Activated naive CD4-positive, alpha-beta T cell treated with anti-CD3 and anti-CD28 coated beads, Interleukin-2, amount 50 U/mL, for 72 hours (primary cell): Measurements from ENCODE around the gene PPT2. TPM values are rescaled to one million over a fixed set of nuclear protein-coding genes. Genes with fewer than 3 reads are reported as not detected.
"Not testable (repeated sequence)": the region's sequence is repeated elsewhere in the genome, so short reads cannot be mapped to it uniquely, and the experiment has no call there.

Source experiments
- ATAC-seq, 2 donors: fragments of 150-1000 bp; cut with Tn5 transposase; 2 replicates each; pipeline ENCODE4 v1.10.0; 2021; ENCODE audit warnings: mild to moderate bottlenecking in 2 of 2, moderate library complexity in 2 of 2
- DNase-seq, 2 donors: peaks; one replicate each; pipeline ENCODE4 v3.0.0; 2021 to 2022; ENCODE audit warnings: low spot score in 2 of 2
- H3K27ac Mint-ChIP-seq, 2 donors: one replicate each; pipeline ENCODE4 v1.8.0; 2022; ENCODE audit warnings: mild to moderate bottlenecking in 2 of 2, mixed read lengths in 2 of 2
- H3K36me3 Mint-ChIP-seq, 2 donors: one replicate each; pipeline ENCODE4 v1.8.0; 2022; ENCODE audit warnings: mixed read lengths in 2 of 2
- H3K9me3 Mint-ChIP-seq, 2 donors: one replicate each; pipeline ENCODE4 v1.8.0; 2022; ENCODE audit warnings: mixed read lengths in 2 of 2
- total RNA-seq, 2 donors: library from RNA; stranded (reverse); gene quantifications; one replicate each; pipeline ENCODE4 v1.2.3, GENCODE V29; 2022

PPT2 gene
- total RNA-seq, 2 donors from 2014 or later, result 13.6 to 18.7 TPM

DNA sequence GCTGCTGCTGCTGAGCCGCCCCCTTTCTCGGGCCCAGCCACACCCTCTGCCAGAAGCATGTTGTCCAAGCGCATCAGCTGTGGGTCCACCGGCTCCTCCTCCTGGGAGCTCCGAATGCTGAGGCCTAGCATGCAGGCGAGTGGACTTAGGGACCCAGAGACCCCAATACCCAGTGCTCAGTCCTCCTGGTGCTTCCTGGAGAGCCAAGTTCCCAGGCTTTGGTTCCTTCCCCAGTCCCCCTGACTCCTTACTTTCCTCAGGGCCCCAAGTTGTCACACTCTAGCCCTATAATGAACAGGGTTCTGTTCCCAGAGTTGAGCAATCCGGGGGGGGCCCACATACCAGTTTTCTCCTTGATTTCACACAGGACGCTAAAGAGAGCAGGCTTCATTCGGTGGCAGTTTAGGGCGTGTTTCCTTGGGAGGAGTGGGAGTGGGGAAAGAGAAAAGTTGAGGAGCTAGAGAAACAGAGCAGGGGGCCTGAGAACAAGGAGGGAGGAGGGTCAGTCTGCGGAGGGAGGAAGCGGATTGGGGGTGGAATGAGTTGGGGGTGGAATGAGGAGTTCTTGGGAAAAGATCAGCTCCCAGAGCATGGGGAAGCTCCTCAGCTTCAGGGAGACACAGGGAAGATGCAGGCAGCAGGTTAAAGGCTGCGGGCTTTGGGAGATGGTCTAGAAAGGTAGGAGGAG is 34.6 kb downstream of the PPT2 start:
- H3K9me3 Mint-ChIP-seq, result no peaks in the 10 kb centered on the region
- peaks cover 45 to 57% of the 10 kb centered on the region in 2 donors for H3K36me3 Mint-ChIP-seq
- H3K27ac Mint-ChIP-seq, result peak overlapping the region; percentile 94 to 95
- DNase-seq (no peak), ATAC-seq (no peak)

DNA sequence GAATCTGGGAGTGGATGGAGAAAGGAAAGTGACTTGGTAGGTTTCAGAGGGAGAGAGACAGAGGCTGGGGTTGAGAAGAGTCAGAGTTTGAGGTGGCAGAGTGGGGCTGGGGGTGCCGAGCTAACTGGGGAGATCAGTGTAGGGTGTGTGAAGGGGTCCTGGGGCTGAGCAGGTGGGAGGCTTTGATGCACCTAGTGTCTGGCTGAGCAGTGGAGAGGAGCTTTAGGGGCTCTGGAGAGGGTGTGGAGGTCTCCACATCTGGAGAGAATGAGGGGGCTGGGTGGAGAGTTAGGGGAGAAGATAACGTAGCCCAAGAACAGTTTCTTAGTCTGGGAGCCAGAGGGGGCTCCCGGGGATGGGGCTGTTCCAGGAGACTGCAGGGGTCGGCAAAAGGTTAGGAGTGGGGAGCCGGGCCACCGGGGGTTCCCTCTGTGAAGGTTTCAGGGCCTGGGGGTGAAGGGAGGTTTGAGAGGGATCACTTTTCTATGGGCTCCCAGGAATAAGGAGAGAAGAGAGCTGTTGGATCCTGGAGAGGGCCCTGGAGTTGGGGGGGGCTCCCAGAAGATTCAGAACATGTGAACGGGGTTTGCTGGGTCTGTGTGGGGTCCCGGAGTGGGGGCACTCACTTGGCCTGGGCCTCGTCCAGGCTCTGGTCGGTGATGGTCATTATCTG is 35.3 kb downstream of the PPT2 start:
- ATAC-seq (no peak), DNase-seq (no peak)
- peak overlapping the region; percentile 94 to 95 for H3K27ac Mint-ChIP-seq
- peaks cover 45 to 57% of the 10 kb centered on the region in 2 donors for H3K36me3 Mint-ChIP-seq
- no peaks in the 10 kb centered on the region for H3K9me3 Mint-ChIP-seq

DNA sequence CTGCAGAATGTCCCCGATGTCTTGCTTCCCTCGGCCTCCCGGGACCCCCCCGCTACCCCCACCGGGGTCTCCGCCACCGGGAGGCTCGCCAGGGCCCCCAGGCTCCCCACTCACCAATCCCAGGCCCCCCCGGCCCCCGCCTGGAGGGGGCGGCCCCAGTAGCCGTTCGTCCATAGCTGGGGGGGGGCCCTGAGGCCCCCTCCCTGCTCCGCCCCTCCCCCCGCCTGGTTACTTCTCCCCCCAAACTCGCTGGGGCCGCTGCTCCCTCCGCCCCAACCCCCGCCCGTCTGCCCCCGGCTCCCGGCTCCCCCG is 35.8 kb downstream of the PPT2 start:
- Mint-ChIP-seq H3K27ac (peak overlapping the region in 1 of 2 donors; percentile 94), H3K9me3 (no peaks in the 10 kb centered on the region), H3K36me3 (peaks cover 45 to 57% of the 10 kb centered on the region in 2 donors)
- no peak for DNase-seq
- no peak for ATAC-seq

DNA sequence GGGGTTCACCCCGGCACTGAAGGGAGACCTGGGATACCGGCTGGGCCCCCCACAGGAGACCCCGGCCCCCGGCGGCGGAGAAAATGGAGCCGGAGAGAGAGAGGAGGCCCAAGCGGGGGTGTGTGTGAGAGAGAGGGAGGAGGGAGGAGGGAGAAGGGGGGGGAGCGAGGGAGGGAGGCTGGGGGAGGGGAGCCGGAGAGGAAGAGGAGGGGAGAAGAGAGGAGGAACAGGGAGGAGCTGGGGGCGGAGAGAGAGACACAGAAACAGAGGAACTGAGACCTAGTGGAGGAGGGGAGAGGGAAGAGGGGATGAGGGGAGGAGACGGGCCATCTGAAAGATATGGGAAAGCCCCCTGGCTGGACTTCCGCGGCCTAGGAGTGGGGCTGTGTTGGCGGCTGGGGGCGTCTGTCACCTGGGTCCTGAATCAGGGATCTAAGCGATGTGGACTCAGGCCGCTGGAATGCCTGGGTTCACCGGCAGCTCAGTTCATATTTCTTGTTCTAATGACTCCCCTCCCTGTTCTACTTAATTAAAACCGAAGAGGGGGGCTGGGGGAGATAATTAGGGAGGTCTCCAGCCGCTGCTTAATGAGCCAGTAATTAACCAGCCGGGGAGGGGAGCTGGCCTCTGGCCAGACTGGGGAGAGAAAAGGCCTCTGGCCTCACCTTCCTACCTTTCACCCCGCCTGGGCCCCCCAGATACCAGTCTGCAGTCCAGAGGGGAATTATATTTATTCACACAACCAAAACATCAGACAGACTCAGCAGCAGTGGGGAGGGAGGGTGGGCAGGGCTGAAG is 36.3 kb downstream of the PPT2 start, which contains the start of gene PBX2:
TSS of gene PBX2 (minus strand) at position 149 of the 798 bp plus-strand sequence. CDS start 287 bp downstream, outside the sequence.
- H3K27ac Mint-ChIP-seq, result peak within 1 kb of the TSS; percentile 94 to 97
- no peaks in the 10 kb centered on the region for H3K9me3 Mint-ChIP-seq
- ATAC-seq (peak; percentile 65 to 72), DNase-seq (peak; percentile 64 to 77)
- peaks cover 45 to 57% of the 10 kb centered on the region in 2 donors for H3K36me3 Mint-ChIP-seq

DNA sequence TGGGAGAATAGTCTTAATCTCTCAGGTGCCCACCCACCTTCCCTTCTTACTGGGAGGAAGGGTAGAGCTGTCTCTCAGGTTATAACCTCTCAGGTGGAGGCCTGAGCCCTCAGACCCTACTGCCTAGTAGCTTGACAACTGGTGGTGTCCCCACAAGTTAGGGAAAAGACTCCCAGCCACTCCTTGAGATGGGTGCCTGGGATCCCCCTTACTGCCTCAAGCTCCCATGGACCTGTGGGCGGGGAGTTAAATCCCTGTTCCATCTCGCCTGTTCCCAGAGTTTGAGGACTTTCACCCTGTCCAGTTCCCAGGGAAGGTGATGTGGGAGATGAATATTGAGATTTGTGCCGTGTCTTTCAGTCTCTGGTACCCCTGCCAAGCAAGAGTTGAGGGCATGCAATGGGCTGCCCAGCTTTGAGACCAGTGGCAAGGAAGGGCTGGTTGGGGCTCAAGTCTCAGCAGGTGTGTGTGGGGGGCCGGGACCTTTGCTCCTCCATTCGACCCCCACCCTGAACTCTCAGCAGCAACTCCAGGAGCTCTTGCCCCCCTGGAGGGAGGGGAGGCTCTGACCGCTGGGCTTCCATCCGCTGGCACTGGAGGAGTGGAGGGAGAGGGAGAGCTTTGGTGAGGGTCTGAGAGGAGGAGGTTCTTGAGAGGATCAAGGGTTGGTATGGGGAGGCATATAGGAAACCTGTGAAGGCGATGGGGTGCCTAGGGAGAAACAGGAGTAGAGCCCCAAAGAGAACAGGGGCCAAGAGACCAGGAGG is 37.2 kb downstream of the PPT2 start:
- no peaks in the 10 kb centered on the region for H3K9me3 Mint-ChIP-seq
- peaks cover 45 to 50% of the 10 kb centered on the region in 2 donors for H3K36me3 Mint-ChIP-seq
- no peak for ATAC-seq
- peak overlapping the region; percentile 94 to 97 for H3K27ac Mint-ChIP-seq
- DNase-seq, result no peak

DNA sequence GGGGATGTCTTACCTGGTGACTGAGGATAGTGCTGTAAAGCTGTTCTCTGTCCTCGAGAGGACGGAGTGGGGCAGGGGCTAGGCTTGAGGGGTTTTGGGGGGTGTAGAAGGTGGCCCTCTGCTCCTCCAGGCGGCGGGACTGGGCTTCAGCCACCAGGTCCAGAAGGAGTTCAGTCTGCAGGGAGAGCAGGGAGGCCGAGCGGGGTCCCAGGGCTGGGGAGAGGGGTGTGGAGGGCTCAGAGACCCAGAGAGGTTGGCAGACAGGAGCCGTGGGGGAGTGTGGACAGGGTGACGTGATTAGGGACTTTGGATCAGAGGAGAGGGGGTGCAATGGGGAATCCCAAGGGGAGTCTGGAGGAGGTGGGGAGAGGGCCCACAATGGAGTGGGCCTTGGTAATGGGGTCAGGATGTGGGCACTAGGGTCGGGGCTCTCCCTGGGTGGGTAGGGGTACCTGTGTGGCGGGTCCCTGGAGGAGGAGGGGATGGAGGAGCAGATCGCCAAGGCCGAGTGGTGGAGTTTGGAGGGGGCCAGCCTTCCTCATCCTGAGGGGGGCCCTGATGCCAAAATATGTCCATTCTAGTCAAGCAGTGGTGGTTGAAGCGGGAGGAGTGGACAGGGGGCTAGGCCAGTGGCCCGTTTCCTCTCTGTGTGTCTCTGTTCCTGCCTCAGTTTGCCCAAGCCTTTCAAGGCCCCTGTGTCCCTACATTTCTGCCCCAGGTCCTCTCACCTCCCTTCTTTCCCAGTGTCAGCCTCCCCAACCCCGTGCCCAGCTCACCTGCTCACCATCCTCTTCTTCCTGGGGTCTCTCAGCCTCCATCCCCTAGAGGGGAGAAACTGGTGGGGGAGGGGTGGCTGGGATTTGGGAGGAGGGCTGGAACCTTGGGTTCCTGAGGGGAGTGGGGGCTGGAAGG is 38.0 kb downstream of the PPT2 start:
- ATAC-seq (no peak), DNase-seq (peak in 1 of 2 donors; percentile 69)
- Mint-ChIP-seq H3K9me3 (no peaks in the 10 kb centered on the region), H3K36me3 (peaks cover 37 to 41% of the 10 kb centered on the region in 2 donors), H3K27ac (peak overlapping the region; percentile 94 to 97)

DNA sequence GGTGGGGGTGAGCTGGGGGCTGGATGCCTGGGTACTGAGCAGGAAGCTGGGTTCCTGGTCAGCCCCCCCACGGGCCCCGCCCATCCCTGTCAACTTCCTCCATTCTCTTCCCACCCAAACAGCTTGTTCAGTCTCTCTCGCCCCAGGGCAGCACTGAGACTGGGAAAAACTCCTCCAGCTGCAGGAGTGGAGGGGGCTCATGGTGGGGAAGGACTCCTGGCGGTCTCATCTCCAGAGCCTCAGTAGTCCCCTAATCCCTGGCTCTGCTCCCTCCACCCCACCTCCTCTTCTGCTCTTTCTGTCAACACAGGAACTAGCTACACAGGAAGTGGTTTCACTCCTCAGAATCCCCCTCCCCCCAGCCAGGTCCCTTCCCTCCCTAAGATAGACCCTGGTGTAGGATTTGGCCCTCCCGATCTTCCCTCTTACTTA is 38.7 kb downstream of the PPT2 start, which contains the start of gene GPSM3:
TSS of gene GPSM3 (minus strand) at position 36 of the 432 bp plus-strand sequence. CDS start 130 bp downstream, outside the sequence.
- no peak for ATAC-seq
- H3K36me3 Mint-ChIP-seq, result peaks cover 30 to 35% of the 10 kb centered on the region in 2 donors
- DNase-seq, result no peak

DNA sequence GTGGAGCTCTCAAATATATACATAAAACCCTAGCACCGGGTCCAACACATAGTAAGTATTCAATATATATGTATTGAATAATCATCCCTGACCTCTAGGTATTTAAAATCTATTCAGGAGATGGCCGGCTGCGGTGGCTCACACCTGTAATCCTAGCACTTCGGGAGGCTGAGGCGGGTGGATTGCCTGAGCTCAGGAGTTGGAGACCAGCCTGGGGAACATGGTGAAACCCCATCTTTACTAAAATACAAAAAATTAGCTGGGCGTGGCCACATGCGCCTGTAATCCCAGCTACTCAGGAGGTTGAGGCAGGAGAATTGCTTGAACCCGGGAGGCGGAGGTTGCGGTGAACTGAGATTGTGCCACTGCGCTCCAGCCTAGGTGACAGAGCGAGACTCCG is 39.2 kb downstream of the PPT2 start:
- Mint-ChIP-seq H3K36me3 (peaks cover 25 to 32% of the 10 kb centered on the region in 2 donors), H3K27ac (peak overlapping the region; percentile 92 to 94)
- not testable (repeated sequence) for DNase-seq, ATAC-seq, H3K9me3 Mint-ChIP-seq

More for the DNA sequence above, 38.7 kb downstream of the PPT2 start, which contains the start of gene GPSM3:
- no peaks in the 10 kb centered on the region for H3K9me3 Mint-ChIP-seq
- H3K27ac Mint-ChIP-seq, result peak within 1 kb of the TSS; percentile 94 to 97

DNA sequence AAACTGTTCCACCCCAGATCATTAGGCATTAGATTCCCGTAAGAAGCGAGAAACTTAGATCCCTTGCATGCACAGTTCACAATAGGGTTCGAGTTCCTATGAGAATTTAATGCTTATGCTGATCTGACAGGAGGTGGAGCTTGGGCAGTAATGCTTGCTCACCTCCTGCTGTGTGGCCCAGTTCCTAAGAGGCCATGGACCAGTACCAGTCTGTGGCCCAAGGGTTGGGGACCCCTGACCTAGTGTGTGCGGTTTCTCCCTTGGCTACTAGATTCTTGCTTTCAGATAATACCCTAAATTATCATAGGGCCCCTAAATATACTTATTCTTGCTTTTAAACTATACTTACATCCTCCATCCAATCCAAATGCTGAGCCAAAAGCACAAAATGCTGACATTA is 40.4 kb downstream of the PPT2 start:
- Mint-ChIP-seq H3K9me3 (no peaks in the 10 kb centered on the region), H3K27ac (peak overlapping the region; percentile 33 to 99), H3K36me3 (peaks cover 12 to 20% of the 10 kb centered on the region in 2 donors)
- no peak for DNase-seq
- no peak for ATAC-seq

DNA sequence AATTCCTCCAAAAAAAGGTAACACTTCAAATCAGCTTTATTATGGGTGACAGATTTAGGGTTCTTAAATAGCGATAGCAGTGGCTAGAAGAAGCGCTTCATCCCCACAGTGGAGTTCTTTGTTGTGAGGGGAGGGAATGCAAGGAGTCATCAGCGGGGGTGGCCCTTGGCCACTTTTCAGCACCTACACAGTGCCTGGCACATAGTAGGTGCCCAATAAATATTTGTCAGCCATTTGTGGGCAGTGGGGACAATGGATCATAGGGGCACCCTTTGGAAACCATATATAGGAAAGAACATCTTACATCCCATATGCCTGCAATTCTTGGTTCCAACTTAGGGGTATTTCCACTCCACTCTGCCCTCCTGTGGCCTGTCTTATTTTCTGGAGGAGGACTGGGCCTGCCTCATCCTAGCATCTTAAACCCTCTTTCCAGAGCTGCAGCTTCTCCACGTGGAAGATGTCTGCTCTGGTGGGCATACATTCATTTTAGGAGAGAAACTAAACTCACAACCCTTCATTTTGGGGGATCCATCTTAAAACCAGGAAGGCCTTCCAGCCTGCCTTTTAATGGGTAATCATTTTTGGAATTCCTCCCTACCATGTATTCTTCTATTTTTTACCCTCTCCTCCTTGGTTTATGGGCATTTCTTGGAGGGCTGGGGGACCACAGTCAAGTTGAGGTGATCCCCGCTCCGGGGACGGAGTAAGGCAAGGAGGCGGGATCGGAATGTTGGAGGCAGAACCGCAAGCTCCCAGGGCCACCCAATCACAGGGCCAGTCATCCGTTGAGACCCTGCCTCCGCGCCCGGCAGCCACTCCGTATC is 41.1 kb downstream of the PPT2 start:
- no peak for DNase-seq
- no peak for ATAC-seq
- Mint-ChIP-seq H3K36me3 (peaks cover 12 to 19% of the 10 kb centered on the region in 2 donors), H3K27ac (peak overlapping the region; percentile 95 to 99), H3K9me3 (no peaks in the 10 kb centered on the region)

DNA sequence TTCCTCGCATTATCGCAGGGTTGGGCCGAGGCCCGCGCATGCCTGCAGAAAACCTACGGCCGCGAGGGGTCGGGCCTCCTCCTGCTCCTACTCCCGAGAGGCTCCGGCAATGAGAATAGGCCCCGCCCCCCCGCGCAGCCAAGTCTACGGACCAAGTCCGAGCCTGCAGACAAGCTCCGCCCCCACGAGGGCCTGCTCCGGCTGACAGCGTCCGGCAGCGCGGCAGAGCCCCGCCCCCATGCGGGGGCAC is 41.6 kb downstream of the PPT2 start:
- DNase-seq (peak; percentile 100), ATAC-seq (peak; percentile 85 to 90)
- Mint-ChIP-seq H3K9me3 (no peaks in the 10 kb centered on the region), H3K27ac (peak overlapping the region; percentile 95 to 99), H3K36me3 (peaks cover 12 to 19% of the 10 kb centered on the region in 2 donors)

DNA sequence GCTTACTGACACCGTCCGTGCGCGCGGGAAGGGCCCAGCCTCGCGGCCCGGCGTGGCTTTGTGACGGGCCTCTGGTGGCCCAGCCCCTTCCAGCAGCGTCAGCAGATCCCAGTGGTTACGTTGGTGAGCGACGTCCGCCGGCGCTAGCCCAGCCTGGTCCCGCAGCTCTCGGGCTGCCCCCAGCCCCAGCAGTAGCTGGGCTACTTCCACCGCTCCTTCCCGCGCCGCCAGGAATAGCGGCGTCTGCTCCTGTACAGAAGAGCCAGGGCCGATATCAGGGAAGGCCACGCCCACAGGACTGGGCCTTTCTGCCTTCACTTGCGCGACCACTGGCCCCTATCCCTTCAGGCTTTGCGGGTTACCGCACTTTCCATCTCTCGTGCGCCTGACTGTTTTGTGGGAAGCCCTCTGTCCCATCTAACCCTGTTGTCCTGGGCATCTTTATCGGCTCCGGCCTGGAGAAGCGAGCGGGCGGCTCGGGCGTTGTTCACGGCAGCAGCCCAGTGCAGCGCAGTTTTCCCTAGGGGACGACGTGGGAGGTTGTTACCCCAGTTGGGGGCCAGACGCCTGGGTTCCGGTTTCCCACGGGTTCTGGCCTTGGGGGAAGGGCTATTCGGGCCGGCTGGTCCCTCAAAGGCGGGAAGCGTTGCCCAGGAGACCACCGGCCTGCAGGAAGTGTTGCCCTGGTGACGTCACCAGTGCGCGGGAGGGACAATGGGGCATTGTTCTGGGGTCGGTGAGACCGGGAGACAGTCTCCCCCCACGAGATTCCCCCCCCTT is 42.2 kb downstream of the PPT2 start:
- peak; percentile 85 to 89 for ATAC-seq

DNA sequence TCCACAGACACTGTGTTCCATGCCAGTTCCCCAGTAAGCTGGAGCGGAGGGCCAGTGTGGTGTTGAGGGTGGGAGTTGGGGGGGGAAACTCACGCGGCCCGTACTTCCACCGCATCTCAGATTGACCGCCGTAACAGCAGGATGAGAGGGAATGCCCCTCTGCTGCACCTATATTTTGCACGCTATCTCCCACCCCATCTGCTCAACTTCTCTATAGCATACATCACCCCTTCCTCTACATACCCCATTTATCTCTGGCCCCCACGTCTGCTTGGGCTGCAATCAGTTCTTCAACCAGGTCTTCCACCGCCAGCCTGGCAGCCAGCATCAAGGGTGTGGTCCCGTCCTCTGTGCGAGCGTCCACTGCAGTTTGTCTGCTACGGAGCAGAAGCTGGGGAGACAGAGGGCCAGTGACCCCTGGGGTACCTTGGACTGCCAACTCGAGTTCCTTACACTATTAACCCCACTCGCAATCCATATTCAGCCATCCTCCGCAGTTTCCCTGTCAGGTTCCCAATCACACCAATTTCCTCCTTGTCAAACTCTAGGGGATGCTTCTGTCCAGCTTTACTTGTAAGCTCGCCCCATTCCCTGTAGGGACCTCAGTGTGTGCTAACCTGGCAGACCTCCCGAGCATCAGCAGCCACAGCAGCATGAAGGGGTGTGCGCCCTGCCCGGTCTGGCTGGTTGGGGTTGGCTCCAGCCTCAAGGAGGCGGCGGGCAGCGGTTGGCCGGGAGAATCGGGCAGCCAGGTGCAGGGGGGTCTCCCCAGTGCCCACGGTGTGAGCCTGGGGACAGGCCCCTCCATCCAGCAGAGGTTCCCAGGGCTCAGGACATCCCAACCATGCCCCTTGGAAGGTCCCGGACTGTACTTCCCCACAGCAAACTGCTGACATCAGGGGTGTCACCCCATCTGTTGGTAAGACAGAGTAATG is 43.0 kb downstream of the PPT2 start:
- ATAC-seq (no peak), DNase-seq (no peak)
- peak overlapping the region; percentile 99 to 100 for H3K27ac Mint-ChIP-seq
- no peaks in the 10 kb centered on the region for H3K9me3 Mint-ChIP-seq
- H3K36me3 Mint-ChIP-seq, result peaks cover under 1 to 8% of the 10 kb centered on the region in 2 donors

More for the DNA sequence above, 42.2 kb downstream of the PPT2 start:
- peak in 1 of 2 donors; percentile 54 for DNase-seq
- Mint-ChIP-seq H3K36me3 (peaks cover 9 to 16% of the 10 kb centered on the region in 2 donors), H3K27ac (peak overlapping the region; percentile 99 to 100), H3K9me3 (no peaks in the 10 kb centered on the region)
